Neural progenitor cell (in vitro differentiated cells): ENCODE results near the gene YTHDF2.
"Not testable (repeated sequence)": the region's sequence is repeated elsewhere in the genome, so short reads cannot be mapped to it uniquely, and the experiment has no call there.

Experiments
- EZH2 ChIP-seq: fragments of 200-600 bp; sonication (generic); IDR thresholded peaks from 2 replicates; pipeline ENCODE4 v1.6.1; 2017; ENCODE audit warnings: antibody characterized with exemption, mild to moderate bottlenecking, moderate library complexity
- TF ChIP-seq, protein P1 (sequence below): fragments of 200-600 bp; sonication (generic); IDR thresholded peaks from 2 replicates; pipeline ENCODE4 v1.5.1; 2017; ENCODE audit warnings: antibody characterized with exemption, mild to moderate bottlenecking

DNA sequence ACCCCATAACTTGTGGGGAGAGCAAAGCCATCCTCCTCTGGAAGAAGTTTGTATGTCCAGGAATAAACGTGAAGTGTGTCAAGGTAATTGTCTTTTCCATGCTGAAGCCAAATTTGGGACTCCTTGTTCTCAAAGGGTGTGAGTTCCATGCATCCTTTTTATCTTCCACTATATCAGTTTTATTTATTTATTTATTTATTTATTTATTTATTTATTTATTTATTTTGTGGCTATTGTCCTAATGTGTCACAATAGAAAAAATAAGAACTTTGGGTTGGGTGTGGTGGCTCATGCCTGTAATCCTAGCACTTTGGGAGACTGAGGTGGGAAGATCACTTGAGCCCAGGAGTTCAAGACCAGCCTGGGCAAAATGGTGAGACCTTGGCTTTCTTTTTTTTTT, 45.1 kb upstream of the YTHDF2 start:
- TF ChIP-seq, protein P1, sequence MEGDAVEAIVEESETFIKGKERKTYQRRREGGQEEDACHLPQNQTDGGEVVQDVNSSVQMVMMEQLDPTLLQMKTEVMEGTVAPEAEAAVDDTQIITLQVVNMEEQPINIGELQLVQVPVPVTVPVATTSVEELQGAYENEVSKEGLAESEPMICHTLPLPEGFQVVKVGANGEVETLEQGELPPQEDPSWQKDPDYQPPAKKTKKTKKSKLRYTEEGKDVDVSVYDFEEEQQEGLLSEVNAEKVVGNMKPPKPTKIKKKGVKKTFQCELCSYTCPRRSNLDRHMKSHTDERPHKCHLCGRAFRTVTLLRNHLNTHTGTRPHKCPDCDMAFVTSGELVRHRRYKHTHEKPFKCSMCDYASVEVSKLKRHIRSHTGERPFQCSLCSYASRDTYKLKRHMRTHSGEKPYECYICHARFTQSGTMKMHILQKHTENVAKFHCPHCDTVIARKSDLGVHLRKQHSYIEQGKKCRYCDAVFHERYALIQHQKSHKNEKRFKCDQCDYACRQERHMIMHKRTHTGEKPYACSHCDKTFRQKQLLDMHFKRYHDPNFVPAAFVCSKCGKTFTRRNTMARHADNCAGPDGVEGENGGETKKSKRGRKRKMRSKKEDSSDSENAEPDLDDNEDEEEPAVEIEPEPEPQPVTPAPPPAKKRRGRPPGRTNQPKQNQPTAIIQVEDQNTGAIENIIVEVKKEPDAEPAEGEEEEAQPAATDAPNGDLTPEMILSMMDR = not testable (repeated sequence)
- not testable (repeated sequence) for TF ChIP-seq EZH2
